OCI-LY7 (cell line): ENCODE data around the gene C1orf21.

ENCODE experiments used
- EZH2phosphoT487 ChIP-seq: fragments of 200-600 bp; sonication (generic); IDR thresholded peaks from 2 replicates; pipeline ENCODE4 v1.6.1; 2018; ENCODE audit warnings: low read depth, borderline replicate concordance, mild to moderate bottlenecking, mixed run types, antibody characterized with exemption, low read length, moderate library complexity, mixed read lengths
- TF ChIP-seq, protein P1 (sequence below): fragments of 200-600 bp; sonication (generic); conservative IDR thresholded peaks from 2 replicates; pipeline ENCODE4 v1.5.1; 2014; ENCODE audit warnings: mild to moderate bottlenecking, antibody characterized with exemption, low read length, moderate library complexity, mixed read lengths

DNA sequence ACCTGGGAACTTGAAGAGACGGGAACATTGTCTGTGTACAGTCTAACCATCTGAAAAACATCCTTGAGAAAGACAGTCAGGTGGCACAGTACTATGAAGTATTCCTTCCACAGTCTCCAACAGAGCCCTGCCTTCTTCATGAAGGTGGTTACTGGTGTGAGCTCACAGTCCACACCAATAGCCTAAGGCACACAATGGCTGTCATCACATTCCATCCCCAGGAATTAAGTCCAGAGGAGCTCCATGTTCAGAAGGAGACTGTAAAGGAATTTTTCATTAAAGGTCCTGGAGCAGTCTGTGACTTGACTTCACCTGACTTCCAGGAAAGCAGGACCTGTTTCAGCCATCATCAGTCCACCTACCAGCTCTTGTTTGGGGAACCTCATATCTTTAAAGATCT, 180.2 kb downstream of the C1orf21 start:
- TF ChIP-seq, protein P1, sequence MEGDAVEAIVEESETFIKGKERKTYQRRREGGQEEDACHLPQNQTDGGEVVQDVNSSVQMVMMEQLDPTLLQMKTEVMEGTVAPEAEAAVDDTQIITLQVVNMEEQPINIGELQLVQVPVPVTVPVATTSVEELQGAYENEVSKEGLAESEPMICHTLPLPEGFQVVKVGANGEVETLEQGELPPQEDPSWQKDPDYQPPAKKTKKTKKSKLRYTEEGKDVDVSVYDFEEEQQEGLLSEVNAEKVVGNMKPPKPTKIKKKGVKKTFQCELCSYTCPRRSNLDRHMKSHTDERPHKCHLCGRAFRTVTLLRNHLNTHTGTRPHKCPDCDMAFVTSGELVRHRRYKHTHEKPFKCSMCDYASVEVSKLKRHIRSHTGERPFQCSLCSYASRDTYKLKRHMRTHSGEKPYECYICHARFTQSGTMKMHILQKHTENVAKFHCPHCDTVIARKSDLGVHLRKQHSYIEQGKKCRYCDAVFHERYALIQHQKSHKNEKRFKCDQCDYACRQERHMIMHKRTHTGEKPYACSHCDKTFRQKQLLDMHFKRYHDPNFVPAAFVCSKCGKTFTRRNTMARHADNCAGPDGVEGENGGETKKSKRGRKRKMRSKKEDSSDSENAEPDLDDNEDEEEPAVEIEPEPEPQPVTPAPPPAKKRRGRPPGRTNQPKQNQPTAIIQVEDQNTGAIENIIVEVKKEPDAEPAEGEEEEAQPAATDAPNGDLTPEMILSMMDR, result no peak
- no peak for TF ChIP-seq EZH2phosphoT487
